Body of pancreas (tissue), 4 donors: ENCODE measurements around the gene PPIL1. TPM values are rescaled to one million over a fixed set of nuclear protein-coding genes. Genes with fewer than 3 reads are reported as not detected.

ENCODE experiments used
- ATAC-seq: fragments of 150-250 bp; one replicate; pipeline ENCODE4 v1.9.1; 2016
- DNase-seq, 4 donors: peaks; one replicate each; pipeline ENCODE4 v3.0.0-alpha.2; 2019
- H3K27ac ChIP-seq, 4 donors: fragments of 200-600 bp; sonication (generic); 1 replicate in 3 of 4; 2 replicates in 1 of 4; pipeline versions ENCODE4 v1.5.1 to v1.6.1; 2016 to 2019; ENCODE audit warnings: mild to moderate bottlenecking in 1 of 4, mixed read lengths in 1 of 4, moderate library complexity in 1 of 4
- H3K27me3 ChIP-seq, 2 donors: fragments of 200-600 bp; sonication (generic); one replicate each; pipeline ENCODE4 v1.6.0; 2016; ENCODE audit warnings: mild to moderate bottlenecking in 1 of 2
- H3K36me3 ChIP-seq, 2 donors: fragments of 200-600 bp; sonication (generic); replicated peaks in 1 of 2; 2 replicates each; pipeline ENCODE4 v1.5.1; 2016; ENCODE audit warnings: low read depth in 2 of 2; ENCODE audit not compliant: insufficient read depth in 1 of 2
- H3K4me1 ChIP-seq: fragments of 200-600 bp; sonication (generic); one replicate; pipeline ENCODE4 v1.6.0; 2016
- H3K4me3 ChIP-seq, 2 donors: fragments of 200-600 bp; sonication (generic); 1 replicate in 1 of 2; 2 replicates in 1 of 2; pipeline ENCODE4 v1.5.1; 2016 to 2019
- H3K9me3 ChIP-seq, 3 donors: fragments of 200-600 bp; sonication (generic); 1 replicate in 2 of 3; 2 replicates in 1 of 3; pipeline ENCODE4 v1.5.1; 2016
- CTCF ChIP-seq, 7 experiments: fragments of 450-650 bp in 4 of 7; fragments of 200-600 bp in 3 of 7; sonication (generic) in 3 of 7; IDR thresholded peaks; one replicate each; pipeline ENCODE4 v1.5.1; 2016 to 2019; ENCODE audit warnings: antibody characterized with exemption in 7 of 7
- POLR2A ChIP-seq, 3 donors: fragments of 450-650 bp; IDR thresholded peaks; one replicate each; pipeline ENCODE4 v1.6.1; 2016; ENCODE audit warnings: antibody characterized with exemption in 3 of 3, mild to moderate bottlenecking in 2 of 3
- WGBS, 2 donors: methylation state at CpG; one replicate each; pipeline ENCODE4 v1.1.5; 2017; 5-methylcytosine and 5-hydroxymethylcytosine counted together
- intact Hi-C: fragments of 100-400 bp; cut with DNase I; formaldehyde crosslinking; loops from one replicate; pipeline ENCODE4 v1.15.1; 2023
- total RNA-seq, 2 donors: library from RNA; depleted of rRNA; stranded (reverse); fragments of >200 nt; gene quantifications; one replicate each; pipeline ENCODE4 v1.1.0, GENCODE V29; 2016

Gene PPIL1
- total RNA-seq, 2 donors from 2014 or later, result 5.9 to 6.5 TPM

GRCh38 chr6:36875250-36875633, 639 bp upstream of the PPIL1 start:
- ATAC-seq (no peak), DNase-seq (no peak)
- H3K4me1 ChIP-seq, result peaks cover 13% of the 10 kb centered on the region
- 28 to 35% methylated on average over 6 of the region's 6 CpGs for WGBS, 2 donors
- H3K27ac ChIP-seq, result peak overlapping the region; percentile 86 to 95 (median 92)
- H3K4me3 ChIP-seq, result peak overlapping the region; percentile 69 to 75
- no peaks in the 10 kb centered on the region for H3K36me3 ChIP-seq
- TF ChIP-seq POLR2A (IDR thresholded peaks at IDR 0.05) (no peak), CTCF (IDR thresholded peaks at IDR 0.05) (no peak)
- H3K27me3 ChIP-seq, result no peaks in the 10 kb centered on the region
- H3K9me3 ChIP-seq, result no peaks in the 10 kb centered on the region
- intact Hi-C loops, result no loop called here

GRCh38 chr6:36873612-36874442, 776 bp downstream of the PPIL1 start:
- H3K9me3 ChIP-seq, result no peaks in the 10 kb centered on the region
- peak overlapping the region; percentile 69 to 75 for H3K4me3 ChIP-seq
- ATAC-seq (peak; percentile 27), DNase-seq (peak; percentile 66 to 87 (median 79))
- TF ChIP-seq CTCF (IDR thresholded peaks at IDR 0.05), result peak in 3 of 7 experiments; percentile 15 to 44 (median 16)
- peak in 1 of 3 donors; percentile 19 for TF ChIP-seq POLR2A (IDR thresholded peaks at IDR 0.05)
- intact Hi-C loops, result no loop called here
- WGBS, 2 donors, result 6 to 8% methylated on average over 11 of the region's 11 CpGs
- H3K27me3 ChIP-seq, result no peaks in the 10 kb centered on the region
- peak overlapping the region; percentile 86 to 95 (median 92) for H3K27ac ChIP-seq
- peaks cover 13% of the 10 kb centered on the region for H3K4me1 ChIP-seq
- H3K36me3 ChIP-seq, result no peaks in the 10 kb centered on the region

GRCh38 chr6:36873115-36873514, 1.5 kb downstream of the PPIL1 start:
- peak overlapping the region in 1 of 4 donors; percentile 95 for H3K27ac ChIP-seq
- H3K4me1 ChIP-seq, result peaks cover 13% of the 10 kb centered on the region
- no peaks in the 10 kb centered on the region for H3K27me3 ChIP-seq
- intact Hi-C loops, result no loop called here
- H3K36me3 ChIP-seq, result no peaks in the 10 kb centered on the region
- no peak for ATAC-seq
- no peak for DNase-seq
- no peaks in the 10 kb centered on the region for H3K9me3 ChIP-seq
- H3K4me3 ChIP-seq, result no peak overlapping the region
- WGBS, 2 donors, result 87 to 92% methylated on average over 1 of the region's 1 CpG
- no peak for TF ChIP-seq CTCF (IDR thresholded peaks at IDR 0.05)
- TF ChIP-seq POLR2A (IDR thresholded peaks at IDR 0.05), result no peak

GRCh38 chr6:36871686-36872085, 2.9 kb downstream of the PPIL1 start:
- DNase-seq (no peak), ATAC-seq (no peak)
- Histone ChIP-seq H3K27ac (no peak overlapping the region), H3K4me1 (peaks cover 13% of the 10 kb centered on the region), H3K9me3 (no peaks in the 10 kb centered on the region), H3K36me3 (no peaks in the 10 kb centered on the region), H3K4me3 (no peak overlapping the region), H3K27me3 (no peaks in the 10 kb centered on the region)
- intact Hi-C loops, result no loop called here
- WGBS, 2 donors, result 46 to 76% methylated on average over 3 of the region's 3 CpGs
- no peak for TF ChIP-seq CTCF (IDR thresholded peaks at IDR 0.05)
- TF ChIP-seq POLR2A (IDR thresholded peaks at IDR 0.05), result no peak
